ENCODE results near the gene KEAP1.

The KEAP1 gene

DNA sequence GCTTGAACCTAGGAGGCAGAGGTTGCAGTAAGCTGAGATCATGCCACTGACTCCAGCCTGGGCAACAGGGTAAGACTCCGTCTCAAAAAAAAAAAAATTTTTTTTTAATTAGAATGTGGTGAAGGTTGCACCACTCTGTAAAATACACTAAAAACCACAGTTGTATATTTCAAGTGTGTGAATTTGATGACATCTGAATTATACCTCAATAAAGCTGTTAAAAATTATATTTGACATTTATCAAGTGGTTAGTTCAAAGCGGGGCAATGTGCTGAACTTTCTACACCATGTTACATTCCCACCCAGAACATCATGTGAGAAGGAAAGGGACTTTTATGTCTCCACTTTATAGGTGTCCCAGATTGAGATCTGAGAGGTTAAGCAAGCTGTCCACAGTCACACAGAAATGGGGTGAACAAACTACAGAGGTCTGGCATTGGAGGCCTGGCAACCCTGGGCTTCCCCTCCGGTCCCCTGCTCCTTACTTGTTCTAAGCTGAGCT is 20.0 kb upstream of the KEAP1 start:
- no peak for DNase-seq (ENCODE audit: low read depth)

DNA sequence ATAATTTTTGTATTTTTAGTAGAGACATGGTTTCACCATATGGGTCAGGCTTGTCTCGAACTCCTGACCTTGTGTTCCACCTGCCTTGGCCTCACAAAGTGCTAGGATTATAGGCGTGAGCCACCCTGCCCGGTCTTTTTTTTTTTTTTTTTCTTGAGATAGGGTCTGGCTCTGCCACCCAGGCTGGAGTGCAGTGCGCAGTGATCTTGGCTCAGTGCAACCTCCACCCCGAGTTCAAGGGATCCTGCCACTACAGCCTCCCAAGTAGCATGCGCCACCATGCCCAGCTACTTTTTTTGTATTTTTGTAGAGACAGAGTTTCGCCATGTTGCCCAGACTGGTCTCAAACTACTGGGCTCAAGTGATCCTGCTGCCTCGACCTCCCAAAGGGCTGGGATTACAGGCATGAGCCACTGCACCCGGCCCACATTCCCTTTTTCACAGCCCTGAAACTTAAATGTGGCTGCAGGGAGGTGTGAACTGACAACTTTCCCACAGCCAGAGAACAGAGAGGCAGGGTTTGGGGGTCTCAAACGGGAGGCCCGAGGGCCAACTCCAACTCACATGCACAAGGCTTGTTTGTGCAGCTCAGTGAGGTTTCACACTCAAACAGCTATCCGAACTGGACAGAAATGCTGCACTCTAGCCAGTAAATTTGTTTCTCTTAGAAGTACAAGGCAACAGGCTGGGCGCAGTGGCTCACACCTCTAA is 18.5 kb upstream of the KEAP1 start:
- DNase-seq (ENCODE audit: low read depth): no peak

DNA sequence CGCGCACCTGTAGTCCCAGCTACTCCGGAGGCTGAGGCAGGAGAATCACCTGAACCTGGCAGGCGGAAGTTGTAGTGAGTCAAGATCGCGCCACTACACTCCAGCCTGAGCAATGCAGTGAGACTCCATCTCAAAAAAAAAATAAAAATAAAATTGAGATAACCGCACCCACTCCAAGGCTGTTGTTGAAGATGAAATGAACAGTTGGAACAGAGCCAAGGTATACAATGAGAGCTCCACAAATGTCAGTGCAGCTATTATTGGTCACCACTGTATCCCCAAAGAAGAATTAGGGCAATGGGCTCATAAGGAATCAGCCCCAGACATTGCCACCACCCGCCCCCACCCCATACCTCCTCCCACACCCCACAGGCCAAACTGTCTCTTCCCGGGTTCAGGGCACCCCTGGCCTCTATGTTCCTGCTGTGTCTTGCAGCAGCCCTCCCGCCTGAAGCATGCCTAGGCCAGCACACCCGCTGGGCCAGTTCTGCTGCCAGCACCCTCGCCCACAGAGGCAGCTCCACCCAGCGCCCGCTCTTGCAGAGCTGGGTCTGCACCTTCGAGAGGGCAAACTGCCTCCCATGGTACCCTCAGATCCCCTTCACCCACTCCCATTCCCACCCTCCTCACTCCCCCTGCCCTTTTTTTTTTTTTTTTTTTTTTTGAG is 17.6 kb upstream of the KEAP1 start:
- no peak for DNase-seq (ENCODE audit: low read depth)

DNA sequence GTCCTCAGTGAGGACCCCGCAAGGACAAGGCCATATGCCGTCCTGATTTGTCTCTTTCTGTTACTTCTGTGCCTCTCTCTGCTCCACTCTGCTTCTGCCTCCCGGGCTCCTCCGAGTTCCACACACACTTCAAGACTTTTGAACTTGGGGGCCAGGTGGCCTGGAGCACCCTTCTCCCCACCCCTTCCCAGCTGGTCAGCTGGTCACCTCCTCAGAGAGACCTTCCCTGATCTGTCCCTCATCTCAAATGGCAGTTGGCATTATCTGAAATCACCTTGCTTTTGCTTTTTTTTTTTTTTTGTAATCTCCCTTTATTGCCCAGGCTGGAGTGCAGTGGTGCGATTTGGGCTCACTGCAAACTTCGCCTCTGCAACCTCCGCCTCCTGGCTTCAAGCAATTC is 16.3 kb upstream of the KEAP1 start:
- no peak for DNase-seq (ENCODE audit: low read depth)

DNA sequence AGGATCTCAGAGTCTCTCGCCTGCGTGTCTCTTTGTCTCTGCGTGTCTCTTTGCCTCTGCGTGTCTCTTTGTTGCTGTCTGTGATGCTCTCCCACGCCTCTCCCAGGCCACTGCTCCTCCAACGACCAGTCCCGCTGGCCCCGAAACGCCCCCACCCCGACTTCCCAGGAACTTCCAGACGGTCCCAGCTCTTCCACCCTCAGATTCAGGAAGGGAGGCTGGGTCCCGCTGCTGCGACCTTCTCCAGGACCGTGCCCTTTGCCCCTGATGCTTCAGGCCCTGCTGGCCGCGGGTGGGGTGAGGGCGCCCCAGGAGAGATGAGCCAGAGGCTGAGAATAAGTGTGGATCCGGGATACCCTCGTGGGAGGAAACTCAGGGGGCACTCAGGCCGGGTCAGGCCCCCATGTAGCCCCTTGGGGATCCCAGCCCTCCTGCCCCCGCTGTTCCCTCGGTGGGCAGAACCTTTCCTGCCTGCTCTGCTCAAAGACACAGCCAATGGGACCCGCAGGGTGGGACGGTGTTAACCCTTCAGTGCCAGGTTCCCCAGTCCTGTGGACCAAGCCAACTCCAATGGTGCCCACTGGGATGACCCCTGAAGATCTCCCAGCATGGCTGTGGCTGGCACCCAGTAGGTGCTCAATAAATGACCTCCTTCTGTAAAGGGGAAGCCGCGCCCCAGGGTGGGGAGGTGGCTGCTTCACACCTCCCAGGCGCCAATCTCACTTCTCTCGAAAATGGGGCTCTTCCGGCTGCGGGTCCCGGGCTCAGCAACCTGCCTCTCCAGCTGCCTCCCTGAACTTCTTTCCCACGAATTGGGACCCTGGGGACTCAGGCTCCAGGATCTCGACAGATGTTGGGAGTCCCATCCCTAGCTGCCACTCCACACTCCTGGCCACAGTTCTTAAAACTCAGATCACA is 15.5 kb upstream of the KEAP1 start:
- DNase-seq (ENCODE audit: low read depth): no peak

DNA sequence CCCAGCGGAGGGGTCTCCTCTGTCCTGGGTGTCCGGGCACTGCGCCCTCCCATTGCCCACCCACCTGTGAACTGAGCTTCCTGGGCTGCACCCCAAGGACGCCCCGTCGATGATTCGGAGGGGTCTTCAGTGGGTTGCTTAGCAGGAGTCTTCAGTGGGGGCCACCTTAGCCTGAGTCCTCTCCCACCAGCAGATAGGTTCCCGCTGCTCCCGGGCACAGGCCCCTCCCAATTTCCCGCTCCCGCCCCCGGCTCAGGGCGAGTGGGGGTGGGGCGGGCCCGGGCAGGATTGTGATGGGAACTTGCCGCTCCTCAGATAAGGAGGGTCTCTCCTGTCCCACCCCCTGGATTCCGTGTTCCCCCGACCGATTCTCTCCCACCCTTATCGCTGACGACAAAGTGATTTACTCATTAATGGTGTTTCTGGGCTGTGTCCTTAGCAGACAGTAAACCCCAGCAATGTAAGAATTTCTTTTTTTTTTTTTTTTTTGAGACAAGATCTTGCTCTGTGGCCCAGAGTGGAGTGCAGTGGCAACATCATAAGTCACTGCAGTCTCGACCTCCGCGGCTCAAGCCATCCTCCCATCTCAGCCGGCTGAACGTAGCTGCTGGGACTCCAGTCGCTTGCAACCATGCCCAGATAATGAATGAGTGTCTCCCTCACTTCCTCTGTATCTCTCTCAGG is 14.7 kb upstream of the KEAP1 start:
- DNase-seq (ENCODE audit: low read depth): no peak

DNA sequence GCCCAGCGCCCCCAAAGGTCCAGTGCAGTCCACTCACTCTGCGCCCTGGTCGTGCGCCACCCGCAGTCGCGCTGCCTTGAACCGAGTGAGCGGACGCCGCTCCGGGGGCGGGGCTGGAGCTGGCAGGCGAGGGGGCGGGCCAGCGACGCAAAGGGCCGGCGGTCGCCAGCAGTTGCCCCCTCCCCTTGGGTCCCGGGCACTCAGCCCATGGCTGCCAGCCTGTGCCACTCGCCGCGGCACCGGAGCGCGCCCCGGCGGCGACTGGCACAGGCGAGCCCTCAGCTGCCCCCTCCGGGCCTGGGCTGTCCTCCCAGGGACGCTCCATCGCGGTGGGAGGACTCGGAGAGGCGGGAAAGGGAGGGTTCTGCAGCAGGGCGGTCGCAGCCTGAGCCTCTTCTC is 14.2 kb upstream of the KEAP1 start, which contains the start of gene S1PR5:
S1PR5 (minus strand) TSS at position 87 of the 399 bp plus-strand sequence. CDS start 2,436 bp downstream, outside the sequence.
- no peak for DNase-seq (ENCODE audit: low read depth)

DNA sequence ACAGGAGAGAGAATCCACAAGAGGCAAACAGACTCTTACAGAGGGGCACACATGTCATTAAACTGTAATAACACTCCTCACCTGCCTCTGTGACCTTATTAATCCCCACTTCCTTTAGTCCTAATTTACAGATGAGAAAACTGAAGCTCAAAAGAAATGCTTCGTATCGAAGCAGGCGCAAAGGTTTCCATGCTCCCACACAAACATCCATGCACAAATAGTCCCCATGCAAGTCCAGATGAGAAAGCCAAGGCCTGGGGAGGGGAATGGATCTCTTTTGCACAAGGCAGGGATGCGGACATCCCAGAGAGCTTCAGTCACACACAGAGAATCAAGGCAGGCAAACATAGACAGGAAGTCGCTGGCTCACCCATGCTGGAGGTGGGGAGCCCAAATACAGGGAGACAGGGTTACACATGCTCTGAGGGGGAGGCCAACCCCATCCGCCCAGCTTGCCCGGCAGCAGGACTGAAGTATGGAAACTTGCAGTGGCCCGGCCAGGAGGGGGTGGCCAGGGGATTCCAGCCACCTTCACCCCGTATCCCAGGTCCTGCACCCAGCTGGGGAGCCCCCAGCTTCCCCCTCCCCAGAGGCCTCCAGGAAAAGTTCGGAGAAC is 13.6 kb upstream of the KEAP1 start:
- DNase-seq (ENCODE audit: low read depth): no peak

DNA sequence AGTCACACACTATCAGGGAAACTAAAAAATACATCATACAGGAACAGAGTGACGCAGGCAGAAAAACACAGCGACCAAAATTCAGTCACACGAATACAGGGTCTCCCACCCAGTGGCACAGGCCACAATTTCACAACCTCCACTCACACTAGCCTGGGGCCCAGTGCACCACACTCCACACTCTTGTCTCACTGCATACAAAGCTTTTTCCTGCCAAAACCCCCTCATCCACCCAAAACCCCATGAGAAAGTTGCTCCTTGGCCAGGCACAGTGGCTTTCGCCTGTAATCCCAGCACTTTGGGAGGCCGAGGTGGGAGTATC is 12.9 kb upstream of the KEAP1 start:
- no peak for DNase-seq (ENCODE audit: low read depth)

DNA sequence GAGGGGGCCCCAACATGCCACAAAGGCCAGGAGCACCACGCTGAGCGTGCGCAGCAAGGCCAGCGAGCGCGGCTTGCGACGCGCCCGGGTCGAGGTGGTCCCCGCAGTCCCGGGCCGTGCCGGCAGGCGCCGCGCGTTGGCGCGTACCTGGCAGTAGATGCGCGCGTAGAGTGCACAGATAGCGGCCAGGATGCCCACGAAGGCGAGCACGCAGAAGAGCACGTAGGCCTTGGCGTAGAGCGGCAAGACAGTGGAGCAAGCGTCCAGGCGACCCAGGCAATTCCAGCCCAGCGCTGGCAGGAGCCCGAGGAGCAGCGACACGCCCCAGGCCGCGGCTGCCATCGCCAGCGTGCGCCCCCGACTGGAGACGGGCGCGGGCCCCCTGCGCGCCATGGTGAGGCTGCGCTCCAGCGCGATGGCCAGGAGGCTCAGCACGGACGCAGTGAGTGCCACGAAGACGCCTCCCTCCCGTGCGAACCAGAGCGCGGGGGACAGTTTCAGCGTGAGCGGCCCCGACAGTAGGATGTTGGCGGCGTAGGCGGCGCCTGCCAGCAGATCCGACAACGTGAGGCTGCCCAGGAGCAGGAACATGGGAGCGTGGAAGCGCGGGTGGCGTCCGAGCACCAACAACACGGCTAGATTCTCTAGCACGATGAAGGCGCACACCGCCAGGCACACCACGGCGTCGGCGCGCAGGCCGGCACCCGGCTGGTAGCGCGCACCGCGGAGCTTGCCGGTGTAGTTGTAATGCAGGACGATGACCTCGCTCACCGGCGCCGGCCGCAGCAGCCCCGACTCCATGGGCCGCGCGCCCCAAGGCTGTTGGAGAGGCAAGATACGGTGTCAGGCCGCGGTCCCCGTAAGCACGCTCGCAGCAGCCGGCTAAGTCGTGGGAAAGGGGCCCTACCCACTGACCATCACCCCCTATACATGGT is 11.3 kb upstream of the KEAP1 start:
- no peak for DNase-seq (ENCODE audit: low read depth)

DNA sequence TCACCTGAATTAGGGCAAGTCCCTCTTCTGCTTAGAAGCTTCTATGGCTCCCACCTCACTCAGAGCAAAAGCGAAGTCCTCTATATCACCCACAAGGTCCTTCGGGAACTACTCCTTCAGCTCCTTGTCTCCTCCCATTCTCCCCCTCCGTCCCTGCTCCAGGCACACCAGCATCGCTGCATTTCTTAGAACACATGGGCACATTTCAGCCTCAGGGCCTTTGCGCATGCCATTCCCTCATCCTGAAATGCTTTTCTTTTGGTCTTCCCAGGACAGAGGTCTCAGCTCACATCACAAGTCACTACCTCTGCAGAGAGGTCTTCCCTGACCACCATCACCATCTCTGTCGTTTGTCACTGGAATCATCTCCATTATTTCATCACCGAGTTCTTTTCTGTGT is 10.1 kb upstream of the KEAP1 start:
- DNase-seq (ENCODE audit: low read depth): no peak

DNA sequence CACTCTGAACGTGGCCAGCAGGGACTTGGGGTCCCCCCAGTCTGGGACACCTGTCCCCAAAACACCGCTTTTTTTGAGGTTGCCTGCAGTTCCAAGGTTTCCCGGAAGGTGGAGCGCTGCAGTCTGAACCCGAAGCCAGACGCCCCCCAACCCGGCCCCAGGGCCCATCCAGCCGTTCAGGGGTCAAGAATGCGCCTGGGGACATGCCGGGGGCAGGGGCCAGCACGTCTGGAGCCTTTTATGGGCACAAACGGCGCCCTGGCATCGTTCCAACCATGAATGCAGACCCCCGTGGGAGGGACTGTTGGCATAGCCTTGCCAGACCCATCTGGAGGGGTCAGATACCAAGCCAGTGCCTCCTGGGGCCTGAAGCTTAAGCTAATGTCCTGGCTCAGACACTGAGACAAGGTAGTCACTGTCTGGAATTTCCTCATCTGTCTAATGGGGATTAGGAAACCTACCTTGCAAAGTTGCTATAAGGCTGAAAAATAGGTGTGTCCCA is 7.2 kb upstream of the KEAP1 start:
- peak; percentile 28 for DNase-seq (ENCODE audit: low read depth)

DNA sequence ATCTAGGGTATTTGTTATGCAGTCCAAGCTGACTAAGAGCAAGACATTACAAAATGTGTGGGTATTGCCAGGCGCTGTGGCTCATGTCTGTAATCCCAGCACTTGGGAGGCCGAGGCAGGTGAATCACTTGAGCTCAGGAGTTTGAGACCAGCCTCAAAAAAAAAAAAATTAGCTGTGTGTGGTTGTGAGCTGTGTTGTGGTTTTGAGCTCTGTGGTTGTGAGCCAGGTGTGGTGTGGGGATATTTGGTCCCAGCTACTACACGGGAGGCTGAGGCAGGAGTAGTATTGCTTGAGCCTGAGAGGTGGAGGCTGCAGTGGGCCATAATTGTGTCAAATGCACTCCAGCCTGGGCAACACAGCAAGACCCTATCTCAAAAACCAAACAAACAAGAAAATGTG is 5.6 kb upstream of the KEAP1 start:
- DNase-seq (ENCODE audit: low read depth): no peak

DNA sequence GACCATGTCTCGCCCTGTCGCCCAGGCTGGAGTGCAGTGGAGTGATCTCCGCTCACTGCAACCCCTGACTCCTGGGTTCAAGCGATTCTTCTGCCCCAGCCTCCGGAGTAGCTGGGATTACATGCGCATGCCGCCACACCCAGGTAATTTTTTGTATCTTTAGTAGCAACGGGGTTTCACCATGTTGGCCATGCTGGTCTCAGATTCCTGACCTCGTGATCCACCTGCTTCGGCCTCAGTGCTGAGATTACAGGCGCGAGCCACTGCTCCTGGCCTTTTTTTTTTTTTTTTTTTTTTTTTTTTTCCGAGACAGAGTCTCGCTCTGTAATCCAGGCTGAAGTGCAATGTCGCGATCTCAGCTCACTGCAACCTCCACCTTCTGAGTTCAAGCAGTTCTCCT is 4.9 kb upstream of the KEAP1 start:
- DNase-seq (ENCODE audit: low read depth): no peak

DNA sequence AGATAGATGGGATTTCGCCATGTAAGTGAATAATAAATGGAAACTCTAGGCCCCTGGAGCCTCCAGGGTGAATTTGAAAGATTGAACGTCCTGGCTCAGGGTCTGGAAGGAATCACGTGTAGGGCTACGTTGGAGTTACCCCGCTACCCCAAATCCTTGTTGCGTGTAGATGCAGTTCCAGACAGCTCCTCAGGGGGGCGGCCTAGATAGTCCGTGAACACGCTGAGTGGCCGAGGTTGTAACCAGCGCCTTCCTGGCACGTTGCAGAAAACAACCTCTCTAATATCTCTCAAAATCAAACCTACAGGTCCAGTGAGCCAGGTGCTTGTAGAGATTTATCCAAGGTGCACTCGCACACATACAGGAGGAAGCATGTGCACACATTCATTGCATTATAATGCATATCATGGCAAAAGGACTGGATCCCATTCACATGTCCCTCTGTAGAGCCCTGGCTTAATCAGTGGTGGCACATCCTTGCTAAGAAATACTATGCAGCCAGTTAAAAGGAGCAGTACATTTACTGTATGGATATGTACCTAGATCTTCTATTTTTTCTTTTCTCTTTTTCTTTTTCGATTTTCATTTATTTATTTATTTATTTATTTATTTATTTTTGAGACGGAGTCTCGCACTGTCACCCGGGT is 2.5 kb upstream of the KEAP1 start:
- peak; percentile 70 for DNase-seq (ENCODE audit: low read depth)

DNA sequence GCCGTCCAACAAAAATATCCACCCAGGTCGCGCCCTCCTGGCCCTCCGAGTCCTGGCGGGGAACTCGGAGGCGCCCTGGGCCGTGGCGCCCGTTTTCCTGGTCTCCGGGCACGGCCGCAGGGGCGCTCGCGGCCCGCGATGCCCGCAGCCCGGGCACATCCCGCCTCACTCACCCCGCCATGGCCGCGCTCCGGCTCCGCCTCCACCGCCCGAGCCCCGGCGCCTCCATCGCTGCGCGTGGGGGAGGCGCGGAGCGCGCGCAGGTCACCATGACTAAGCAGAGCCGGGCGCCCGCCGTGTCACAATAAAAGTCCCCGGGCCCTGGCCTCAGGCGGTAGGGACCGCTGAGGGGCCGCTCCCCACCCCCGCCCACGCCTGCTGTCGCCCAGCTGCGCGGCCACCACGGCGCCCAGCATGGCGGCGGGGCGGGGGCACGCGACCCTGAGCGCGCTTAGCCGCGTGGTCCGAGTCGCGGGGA is 593 bp downstream of the KEAP1 start:
- peak; percentile 83 for DNase-seq (ENCODE audit: low read depth)

DNA sequence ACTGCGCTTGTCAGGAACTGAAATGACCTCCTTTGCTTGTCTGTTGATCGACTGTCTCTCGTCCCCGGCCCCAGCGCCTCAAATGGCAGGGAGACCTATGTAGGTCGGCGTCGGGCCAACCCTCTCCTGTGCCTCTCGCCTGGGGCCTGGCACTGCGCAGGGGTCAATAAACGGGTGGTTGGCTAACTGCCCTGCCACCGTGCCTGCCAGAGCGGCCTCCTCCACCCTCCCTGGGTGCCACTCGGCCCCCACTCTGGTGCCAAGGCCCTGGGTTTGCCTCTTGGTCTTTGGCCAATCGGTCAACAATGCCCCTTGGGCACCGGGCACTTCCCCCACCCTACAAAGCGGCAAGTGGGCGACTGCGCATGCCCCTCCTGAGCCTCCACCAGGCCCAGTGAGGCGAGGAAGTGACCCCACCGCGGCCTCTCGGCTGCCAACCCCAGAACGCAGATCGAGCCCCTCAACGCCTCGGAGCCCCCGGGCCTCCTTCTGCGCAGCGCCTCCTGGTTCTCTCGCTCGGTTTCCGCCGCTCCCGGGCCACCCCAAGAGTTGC is 1.1 kb downstream of the KEAP1 start:
- DNase-seq (ENCODE audit: low read depth): no peak

DNA sequence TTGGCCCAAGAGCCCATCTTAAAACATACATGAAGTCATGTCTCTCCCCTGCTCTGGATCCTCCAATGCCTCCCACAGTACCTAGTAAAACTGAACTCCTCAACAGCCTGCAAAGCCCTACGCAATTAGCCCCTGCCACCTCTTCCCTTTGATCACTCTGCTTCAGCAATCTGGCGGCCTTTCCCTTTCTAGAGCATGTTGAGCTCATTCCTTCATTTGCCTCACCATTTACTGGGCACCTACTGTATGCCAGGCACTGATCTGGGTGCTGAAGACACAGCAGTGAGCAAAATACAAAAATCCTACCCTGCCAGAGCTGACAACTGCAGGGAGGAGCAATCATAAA is 2.9 kb downstream of the KEAP1 start:
- DNase-seq (ENCODE audit: low read depth): no peak

DNA sequence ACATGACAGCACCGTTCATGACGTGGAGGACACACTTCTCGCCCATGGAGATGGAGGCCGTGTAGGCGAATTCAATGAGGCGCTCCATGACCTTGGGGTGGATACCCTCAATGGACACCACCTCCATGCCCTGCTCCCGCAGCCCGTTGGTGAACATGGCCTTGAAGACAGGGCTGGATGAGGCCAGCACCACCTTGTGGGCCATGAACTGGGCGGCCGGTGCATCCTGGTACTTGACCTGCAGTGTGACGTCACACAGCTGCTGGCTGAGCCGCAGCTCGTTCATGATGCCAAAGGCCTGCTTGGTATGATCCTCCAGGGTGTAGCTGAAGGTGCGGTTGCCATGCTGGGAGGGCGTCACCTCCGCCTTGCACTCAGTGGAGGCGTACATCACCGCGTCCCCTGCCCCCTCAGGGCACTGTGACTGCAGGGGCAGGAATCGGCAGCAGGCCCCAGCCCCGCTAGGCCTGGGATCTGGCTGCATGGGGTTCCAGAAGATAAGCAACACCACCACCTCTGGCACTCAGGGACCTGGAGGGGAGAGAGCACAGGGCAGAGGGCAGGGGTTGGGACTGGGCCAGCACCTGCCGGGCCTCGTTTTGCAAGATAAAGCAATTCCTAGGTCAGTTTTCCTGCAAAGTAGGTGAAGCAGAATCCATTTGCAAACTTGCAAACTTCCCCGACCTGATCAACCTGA is 3.5 kb downstream of the KEAP1 start:
- no peak for DNase-seq (ENCODE audit: low read depth)
